Smooth muscle cell (in vitro differentiated cells): ENCODE measurements around the gene LIMCH1. TPM values are rescaled to one million over a fixed set of nuclear protein-coding genes. Genes with fewer than 3 reads are reported as not detected.

Experiments used
- DNase-seq: peaks from one replicate; lab custom pipeline; 2025; ENCODE audit not compliant: unreplicated experiment; lab: John Stamatoyannopoulos, UW
- H2AFZ ChIP-seq: fragments of 200-600 bp; sonication (generic); 2 replicates; pipeline ENCODE4 v1.6.0; 2016; ENCODE audit warnings: antibody characterized with exemption, low read depth, mild to moderate bottlenecking
- H3F3A ChIP-seq: fragments of 200-600 bp; sonication (generic); 2 replicates; pipeline ENCODE4 v1.6.0; 2017; ENCODE audit warnings: antibody characterized with exemption, low read depth
- H3K27ac ChIP-seq: fragments of 200-600 bp; sonication (generic); 2 replicates; pipeline ENCODE4 v1.5.1; 2016; ENCODE audit warnings: low read depth, mild to moderate bottlenecking
- H3K27me3 ChIP-seq: fragments of 200-600 bp; sonication (generic); 2 replicates; pipeline ENCODE4 v1.6.1; 2016; ENCODE audit warnings: low read depth, mild to moderate bottlenecking
- H3K36me3 ChIP-seq: fragments of 200-600 bp; sonication (generic); 2 replicates; pipeline ENCODE4 v1.5.1; 2016; ENCODE audit warnings: low read depth
- H3K4me1 ChIP-seq: fragments of 200-600 bp; sonication (generic); 2 replicates; pipeline ENCODE4 v1.5.1; 2016; ENCODE audit warnings: low read depth
- H3K4me2 ChIP-seq: fragments of 200-600 bp; sonication (generic); 2 replicates; pipeline ENCODE4 v1.6.0; 2016; ENCODE audit warnings: mild to moderate bottlenecking
- H3K4me3 ChIP-seq: fragments of 200-600 bp; sonication (generic); 2 replicates; pipeline ENCODE4 v1.5.1; 2016; ENCODE audit warnings: mild to moderate bottlenecking
- H3K79me2 ChIP-seq: fragments of 200-600 bp; sonication (generic); 2 replicates; pipeline ENCODE4 v1.6.0; 2016; ENCODE audit warnings: low read depth, mild to moderate bottlenecking
- H3K9ac ChIP-seq: fragments of 200-600 bp; sonication (generic); 2 replicates; pipeline ENCODE4 v1.6.0; 2016; ENCODE audit warnings: low read depth
- H3K9me3 ChIP-seq: fragments of 200-600 bp; sonication (generic); replicated peaks from 2 replicates; pipeline ENCODE4 v1.5.1; 2016; ENCODE audit warnings: low read depth
- H4K20me1 ChIP-seq: fragments of 200-600 bp; sonication (generic); 2 replicates; pipeline ENCODE4 v1.6.0; 2016; ENCODE audit warnings: low read depth
- WGBS: methylation state at CpG from one replicate; pipeline ENCODE4 v1.1.7; 2016; ENCODE audit warnings: low lambda C conversion rate; 5-methylcytosine and 5-hydroxymethylcytosine counted together
- polyA plus RNA-seq: library from polyadenylated mRNA; unstranded; fragments of >200 nt; fragmentation: Nextera tagmentation; extraction: Ambion mirVana; gene quantifications from 2 replicates; pipeline ENCODE4 v1.2.1, GENCODE V29; 2016
- total RNA-seq: library from RNA; depleted of rRNA; stranded (reverse); fragments of >200 nt; gene quantifications from 2 replicates; pipeline ENCODE4 v1.2.3, GENCODE V29; 2014
- TF ChIP-seq, protein P1 (sequence below): fragments of 200-600 bp; sonication (generic); IDR thresholded peaks from 2 replicates; pipeline ENCODE4 v1.5.1; 2017; ENCODE audit warnings: borderline replicate concordance, mild to moderate bottlenecking, antibody characterized with exemption; ENCODE audit not compliant: insufficient read depth, poor library complexity, severe bottlenecking

The LIMCH1 gene
- total and polyA plus RNA-seq, 2 experiments from 2014 or later: 2.6 to 7.6 TPM

DNA sequence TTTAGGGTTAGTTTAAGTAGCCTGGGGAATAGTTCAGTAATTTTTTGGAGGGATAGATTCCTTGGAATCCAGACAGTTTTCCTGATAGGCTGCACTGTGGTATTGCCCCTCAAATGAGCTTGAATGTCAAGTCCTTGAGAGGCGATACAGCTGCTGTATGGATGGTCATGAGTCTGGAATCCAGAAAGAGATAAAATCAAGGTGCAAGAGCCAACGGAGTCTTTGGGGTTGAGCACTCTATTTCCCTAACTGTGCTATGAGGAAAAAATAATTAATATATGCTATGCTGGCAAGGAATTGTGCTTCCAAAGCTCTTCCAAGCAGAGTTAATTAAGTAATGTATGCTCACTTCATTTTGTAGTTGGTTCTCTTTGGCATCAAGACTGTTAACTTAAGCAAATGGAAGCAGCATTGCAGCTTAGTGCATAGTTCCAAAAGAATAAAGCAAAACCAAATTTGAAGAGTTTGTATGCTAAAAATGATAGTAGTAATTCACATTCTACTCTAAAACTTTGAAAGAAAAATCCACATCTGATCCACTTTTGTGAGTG is 48.8 kb downstream of the LIMCH1 start:
- DNase-seq: no peak
- TF ChIP-seq, protein P1, sequence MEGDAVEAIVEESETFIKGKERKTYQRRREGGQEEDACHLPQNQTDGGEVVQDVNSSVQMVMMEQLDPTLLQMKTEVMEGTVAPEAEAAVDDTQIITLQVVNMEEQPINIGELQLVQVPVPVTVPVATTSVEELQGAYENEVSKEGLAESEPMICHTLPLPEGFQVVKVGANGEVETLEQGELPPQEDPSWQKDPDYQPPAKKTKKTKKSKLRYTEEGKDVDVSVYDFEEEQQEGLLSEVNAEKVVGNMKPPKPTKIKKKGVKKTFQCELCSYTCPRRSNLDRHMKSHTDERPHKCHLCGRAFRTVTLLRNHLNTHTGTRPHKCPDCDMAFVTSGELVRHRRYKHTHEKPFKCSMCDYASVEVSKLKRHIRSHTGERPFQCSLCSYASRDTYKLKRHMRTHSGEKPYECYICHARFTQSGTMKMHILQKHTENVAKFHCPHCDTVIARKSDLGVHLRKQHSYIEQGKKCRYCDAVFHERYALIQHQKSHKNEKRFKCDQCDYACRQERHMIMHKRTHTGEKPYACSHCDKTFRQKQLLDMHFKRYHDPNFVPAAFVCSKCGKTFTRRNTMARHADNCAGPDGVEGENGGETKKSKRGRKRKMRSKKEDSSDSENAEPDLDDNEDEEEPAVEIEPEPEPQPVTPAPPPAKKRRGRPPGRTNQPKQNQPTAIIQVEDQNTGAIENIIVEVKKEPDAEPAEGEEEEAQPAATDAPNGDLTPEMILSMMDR: no peak
- no peak overlapping the region for H3K4me3 ChIP-seq
- H3K79me2 ChIP-seq: no peaks in the 10 kb centered on the region
- no peaks in the 10 kb centered on the region for H3K4me1 ChIP-seq
- WGBS: 75% methylated on average over 2 of the region's 2 CpGs
- H3K36me3 ChIP-seq: no peaks in the 10 kb centered on the region
- no peaks in the 10 kb centered on the region for H4K20me1 ChIP-seq
- H3K9me3 ChIP-seq: no peaks in the 10 kb centered on the region
- H3K27me3 ChIP-seq: no peaks in the 10 kb centered on the region
- H3K27ac ChIP-seq: no peak overlapping the region
- no peaks in the 10 kb centered on the region for H3F3A ChIP-seq
- H3K4me2 ChIP-seq: no peak overlapping the region
- no peak overlapping the region for H3K9ac ChIP-seq
- no peak overlapping the region for H2AFZ ChIP-seq

DNA sequence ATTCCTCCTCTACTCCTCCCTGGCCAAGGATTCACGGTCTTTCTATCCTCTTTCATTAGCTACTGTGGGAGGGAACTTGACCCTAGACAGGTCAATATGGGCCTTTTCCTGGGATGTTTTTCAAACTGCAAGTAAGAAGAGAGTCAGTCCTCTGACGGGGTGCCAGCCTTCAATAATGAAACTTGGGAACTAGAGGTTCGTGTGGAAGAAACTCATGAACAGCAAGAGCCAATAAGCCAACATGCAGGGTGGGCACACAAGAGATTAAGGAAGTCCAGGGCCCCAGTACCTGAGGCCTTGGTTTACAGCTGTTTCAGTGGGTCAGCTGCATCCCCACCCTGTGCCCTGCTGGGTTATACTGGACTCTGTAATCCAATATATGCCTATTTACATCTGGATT is 49.3 kb downstream of the LIMCH1 start:
- TF ChIP-seq, protein P1: no peak
- Histone ChIP-seq H3K9ac (no peak overlapping the region), H3K9me3 (no peaks in the 10 kb centered on the region), H3K27me3 (no peaks in the 10 kb centered on the region), H3K27ac (no peak overlapping the region), H3K4me3 (no peak overlapping the region), H3K4me2 (no peak overlapping the region), H3F3A (no peaks in the 10 kb centered on the region), H3K36me3 (no peaks in the 10 kb centered on the region), H2AFZ (no peak overlapping the region), H3K79me2 (no peaks in the 10 kb centered on the region), H3K4me1 (no peaks in the 10 kb centered on the region), H4K20me1 (no peaks in the 10 kb centered on the region)
- no peak for DNase-seq
- WGBS: 92% methylated on average over 3 of the region's 3 CpGs

DNA sequence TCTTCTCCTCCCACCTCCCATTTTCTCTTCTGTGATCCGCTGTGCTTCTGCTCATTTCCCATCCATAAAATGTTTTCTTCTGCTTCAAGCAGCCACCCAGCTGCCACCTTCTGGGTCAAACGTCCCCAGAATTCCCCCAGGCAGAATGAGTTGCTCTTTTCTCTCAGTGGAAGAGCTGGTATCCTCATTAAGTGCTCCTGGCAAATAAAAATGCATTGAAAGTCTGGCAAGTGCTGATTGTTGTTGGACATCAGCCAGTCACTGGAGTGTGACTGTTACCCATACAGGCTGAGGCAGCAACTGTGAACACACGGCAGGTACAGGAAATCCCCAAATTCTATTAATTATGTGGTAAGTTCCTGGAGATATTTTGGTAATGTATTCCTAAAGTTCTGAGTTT is 52.6 kb downstream of the LIMCH1 start:
- DNase-seq: no peak
- H3F3A ChIP-seq: no peaks in the 10 kb centered on the region
- no peak overlapping the region for H2AFZ ChIP-seq
- no peaks in the 10 kb centered on the region for H4K20me1 ChIP-seq
- H3K9ac ChIP-seq: no peak overlapping the region
- no peaks in the 10 kb centered on the region for H3K36me3 ChIP-seq
- no peaks in the 10 kb centered on the region for H3K9me3 ChIP-seq
- WGBS: 51% methylated on average over 3 of the region's 3 CpGs
- H3K4me1 ChIP-seq: no peaks in the 10 kb centered on the region
- no peak overlapping the region for H3K4me3 ChIP-seq
- H3K79me2 ChIP-seq: no peaks in the 10 kb centered on the region
- H3K4me2 ChIP-seq: no peak overlapping the region
- no peak overlapping the region for H3K27ac ChIP-seq
- H3K27me3 ChIP-seq: no peaks in the 10 kb centered on the region
- TF ChIP-seq, protein P1: no peak

DNA sequence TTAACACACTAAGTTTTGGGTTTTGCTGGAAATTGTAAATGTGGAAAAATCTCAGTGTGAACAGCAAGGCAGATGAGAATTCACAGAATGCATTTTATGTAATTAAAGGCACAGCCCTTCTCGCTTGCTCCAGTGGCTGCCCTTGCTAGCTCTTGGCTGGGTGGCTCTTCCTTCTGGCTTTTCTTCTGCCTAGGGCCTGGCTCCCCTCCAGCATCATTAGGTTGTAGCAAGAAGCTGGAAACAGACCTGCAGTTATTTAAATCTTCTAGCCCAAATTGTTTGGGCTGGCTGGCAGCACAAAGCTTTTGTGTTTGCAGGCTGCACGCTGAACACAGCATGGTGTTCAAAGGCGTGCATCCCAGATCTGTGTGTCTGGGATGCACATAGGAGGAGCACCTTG is 56.5 kb downstream of the LIMCH1 start:
- no peak overlapping the region for H3K4me3 ChIP-seq
- H3K27me3 ChIP-seq: peaks cover 5% of the 10 kb centered on the region
- TF ChIP-seq, protein P1: no peak
- H3K27ac ChIP-seq: no peak overlapping the region
- no peaks in the 10 kb centered on the region for H3K9me3 ChIP-seq
- WGBS: 79% methylated on average over 3 of the region's 3 CpGs
- DNase-seq: no peak
- H3K79me2 ChIP-seq: no peaks in the 10 kb centered on the region
- no peaks in the 10 kb centered on the region for H3K36me3 ChIP-seq
- no peaks in the 10 kb centered on the region for H4K20me1 ChIP-seq
- no peak overlapping the region for H3K9ac ChIP-seq
- no peak overlapping the region for H2AFZ ChIP-seq
- H3K4me2 ChIP-seq: no peak overlapping the region
- no peaks in the 10 kb centered on the region for H3F3A ChIP-seq
- H3K4me1 ChIP-seq: peaks cover 9% of the 10 kb centered on the region
